HG02623 (cell line): Measurements from ENCODE around the gene CANT1.

ENCODE experiments used
- ATAC-seq: cut with Tn5 transposase; IDR thresholded peaks from one replicate; pipeline ENCODE4 v1.9.1; 2021; ENCODE audit warnings: moderate library complexity; ENCODE audit not compliant: unreplicated experiment

Gene CANT1

GRCh38 chr17:78997231-78997741, 12.3 kb downstream of the CANT1 start:
- no peak for ATAC-seq

DNA sequence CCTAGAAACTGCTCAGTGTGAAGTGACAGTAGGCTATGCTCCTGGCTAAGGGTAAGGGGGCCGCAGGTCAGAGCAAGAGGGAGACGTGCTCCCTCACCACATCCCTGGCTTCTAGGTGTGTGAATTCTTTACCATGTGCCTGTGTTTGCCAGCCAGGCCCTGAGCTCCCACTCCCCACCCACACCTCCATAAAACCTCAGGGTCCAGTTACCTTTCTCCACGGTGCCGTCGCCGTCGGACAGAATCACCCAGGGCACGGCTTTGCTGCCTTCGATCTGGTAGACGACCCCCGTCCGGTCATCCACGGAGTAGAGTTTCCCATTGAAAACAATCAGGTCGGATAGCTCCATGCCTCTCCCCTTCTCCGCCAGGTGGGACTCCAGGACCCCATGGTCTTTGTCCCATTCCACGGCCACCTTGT, 12.8 kb downstream of the CANT1 start:
- no peak for ATAC-seq

DNA sequence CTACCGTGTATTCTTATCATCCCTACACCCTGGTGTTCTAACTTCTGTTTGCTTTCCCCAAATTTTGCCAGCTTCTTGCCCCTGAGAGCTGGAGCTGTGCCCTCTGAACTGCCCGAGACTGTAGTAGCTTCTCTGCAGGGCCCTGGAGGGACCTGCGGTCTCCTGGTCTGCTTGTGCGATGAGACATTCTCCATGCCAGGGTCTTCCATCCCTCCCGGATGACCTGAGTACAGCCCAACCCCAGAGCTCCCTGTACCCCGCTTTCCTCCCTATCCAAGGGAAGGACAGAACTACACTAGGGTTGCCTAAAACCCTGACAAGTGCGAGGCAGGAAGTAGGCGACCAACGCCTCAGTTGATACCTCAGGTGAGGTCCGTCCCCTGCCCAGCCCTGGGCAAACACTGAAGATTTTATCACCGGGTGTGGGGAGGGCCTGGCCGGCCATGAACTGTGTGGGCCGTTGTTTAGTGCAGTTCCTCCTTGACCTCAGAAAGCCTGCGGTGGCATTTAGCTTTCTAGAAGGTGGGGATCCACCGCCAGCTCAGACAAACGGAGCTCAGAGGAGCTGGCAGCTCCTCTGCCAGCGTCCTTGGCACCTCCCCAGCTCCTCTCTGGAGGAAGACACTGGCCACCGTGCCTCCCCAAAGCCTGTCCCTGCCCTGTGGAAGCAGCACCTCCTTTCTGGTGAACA, 13.7 kb downstream of the CANT1 start:
- no peak for ATAC-seq

DNA sequence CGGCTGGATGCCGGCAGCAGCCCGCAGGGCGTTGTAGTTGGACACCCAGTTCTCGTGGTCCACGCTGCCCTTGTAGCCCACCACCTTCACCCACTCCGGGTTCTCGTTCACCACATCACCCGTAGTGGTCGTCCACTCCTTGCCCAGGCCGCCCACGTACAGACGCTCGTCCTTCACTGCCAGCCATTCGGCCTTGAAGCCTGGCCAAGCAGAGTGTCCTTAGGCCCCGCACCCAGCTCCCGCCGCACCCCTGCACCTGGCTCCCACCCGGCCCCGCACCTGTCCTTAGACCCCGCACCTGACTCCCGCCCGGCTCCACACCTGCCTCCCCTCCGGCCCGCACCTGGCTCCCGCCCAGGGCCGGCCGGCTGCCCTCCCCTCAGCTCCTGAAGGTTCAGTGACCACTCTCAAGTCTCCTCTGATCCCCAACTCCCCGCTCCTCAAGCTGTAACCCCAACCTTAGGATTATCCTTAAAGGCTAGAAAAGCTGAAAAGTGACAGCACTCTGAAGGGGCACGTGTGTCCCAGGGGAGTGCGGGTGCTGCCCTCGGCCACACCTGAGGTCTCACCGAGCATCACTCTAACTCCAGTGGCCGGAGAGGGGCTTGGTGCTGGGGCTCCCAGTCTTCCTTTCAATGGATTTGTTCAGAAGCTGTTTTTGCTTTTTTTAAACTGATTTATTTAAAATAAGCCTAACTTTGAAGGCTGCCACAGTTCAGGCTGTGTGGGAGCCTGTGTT, 14.4 kb downstream of the CANT1 start:
- ATAC-seq: no peak

DNA sequence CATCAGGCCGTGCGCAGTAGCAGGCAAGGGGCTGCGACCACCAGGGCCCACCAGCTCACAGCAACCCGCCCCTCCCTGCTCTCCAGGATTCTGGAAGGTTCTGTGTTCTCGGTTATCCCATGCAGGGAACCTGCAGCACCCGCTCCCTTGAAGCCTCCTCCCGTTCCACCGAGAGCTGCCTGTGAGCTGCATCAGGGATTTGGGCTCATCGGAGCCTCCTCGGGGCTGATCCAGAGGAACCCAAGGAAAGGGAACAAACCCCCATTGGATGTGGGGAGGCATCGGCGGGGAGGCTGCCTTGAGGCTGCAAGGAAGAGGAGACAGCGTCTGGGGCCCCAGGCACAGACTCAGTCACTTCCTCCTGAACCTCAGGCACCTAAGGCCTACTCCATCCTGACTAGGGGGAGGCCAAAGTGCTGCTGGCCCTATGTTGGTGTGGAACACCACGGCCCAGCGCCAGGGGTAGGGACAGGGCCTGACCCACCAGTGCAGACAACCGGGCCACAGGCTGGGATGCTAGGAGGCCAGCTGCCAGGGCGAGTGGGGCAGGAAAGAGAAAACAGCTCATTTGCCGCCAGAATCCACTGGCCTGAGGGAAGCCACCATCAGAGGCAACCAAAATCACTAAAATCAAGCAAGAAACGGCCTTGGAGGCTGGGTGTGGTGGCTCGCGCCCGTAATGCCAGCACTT, 15.4 kb downstream of the CANT1 start:
- ATAC-seq: no peak

GRCh38 chr17:78993241-78993956, 16.2 kb downstream of the CANT1 start:
- ATAC-seq: no peak

DNA sequence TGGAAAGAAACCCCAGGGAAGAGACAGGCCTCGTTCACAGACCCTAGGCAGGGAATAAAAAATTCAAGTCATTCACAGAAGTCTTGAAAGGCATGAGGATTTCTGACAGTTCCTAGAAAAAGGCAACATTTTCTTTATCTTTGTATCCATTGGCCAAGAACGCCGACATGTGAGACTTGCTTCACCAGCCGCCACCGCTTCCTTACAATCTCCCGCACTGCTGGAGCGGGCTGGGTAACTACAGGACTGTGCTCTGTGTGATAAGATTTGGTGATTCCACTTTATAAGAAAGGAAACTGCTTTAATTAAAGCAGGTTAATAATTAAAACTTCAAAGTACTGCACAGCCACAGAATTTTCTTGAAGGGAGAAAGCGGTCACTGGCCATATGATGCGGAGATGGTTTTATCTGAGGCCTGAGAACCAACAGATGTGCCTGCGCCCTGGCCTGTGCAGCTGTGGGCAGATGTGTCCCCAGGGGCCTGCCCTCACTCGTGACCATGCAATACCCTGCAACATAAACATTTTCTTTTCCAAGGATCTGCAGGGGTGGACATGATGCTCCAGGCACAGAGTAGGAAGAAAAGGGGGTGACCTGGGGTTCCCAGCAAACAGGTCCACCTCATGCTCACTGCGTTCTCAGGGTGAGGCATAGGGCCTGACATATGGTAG, 16.9 kb downstream of the CANT1 start:
- no peak for ATAC-seq

DNA sequence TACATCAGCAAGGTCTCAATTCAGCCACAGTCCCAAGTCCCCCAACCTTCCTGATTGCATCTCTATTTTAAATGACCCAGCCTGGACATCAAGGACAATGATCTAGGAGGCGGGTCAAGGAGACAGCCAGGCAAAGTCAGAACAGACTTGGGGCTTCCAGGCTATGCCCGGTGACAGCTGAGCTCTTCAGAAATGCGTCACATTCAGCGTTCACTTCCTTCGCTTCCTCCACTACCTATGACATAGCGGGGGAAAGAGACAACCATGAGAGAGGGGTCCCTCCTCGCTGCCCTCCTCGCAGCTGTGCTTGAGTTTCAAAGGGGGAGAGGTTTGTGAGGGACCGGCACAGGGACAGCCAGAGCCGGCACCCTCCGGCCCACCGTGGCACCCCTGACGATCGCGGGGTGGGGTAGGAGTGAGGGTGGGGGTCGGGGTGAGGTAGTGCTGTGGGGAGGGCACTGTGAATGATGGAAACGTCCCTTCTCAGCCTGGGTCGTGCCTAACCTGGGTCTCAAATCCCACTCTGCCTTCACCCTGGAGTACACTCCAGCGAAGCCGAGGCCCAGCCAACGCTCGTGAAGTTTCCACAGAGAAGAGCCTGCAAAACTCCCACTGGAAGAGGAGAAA, 17.5 kb downstream of the CANT1 start:
- ATAC-seq: no peak

DNA sequence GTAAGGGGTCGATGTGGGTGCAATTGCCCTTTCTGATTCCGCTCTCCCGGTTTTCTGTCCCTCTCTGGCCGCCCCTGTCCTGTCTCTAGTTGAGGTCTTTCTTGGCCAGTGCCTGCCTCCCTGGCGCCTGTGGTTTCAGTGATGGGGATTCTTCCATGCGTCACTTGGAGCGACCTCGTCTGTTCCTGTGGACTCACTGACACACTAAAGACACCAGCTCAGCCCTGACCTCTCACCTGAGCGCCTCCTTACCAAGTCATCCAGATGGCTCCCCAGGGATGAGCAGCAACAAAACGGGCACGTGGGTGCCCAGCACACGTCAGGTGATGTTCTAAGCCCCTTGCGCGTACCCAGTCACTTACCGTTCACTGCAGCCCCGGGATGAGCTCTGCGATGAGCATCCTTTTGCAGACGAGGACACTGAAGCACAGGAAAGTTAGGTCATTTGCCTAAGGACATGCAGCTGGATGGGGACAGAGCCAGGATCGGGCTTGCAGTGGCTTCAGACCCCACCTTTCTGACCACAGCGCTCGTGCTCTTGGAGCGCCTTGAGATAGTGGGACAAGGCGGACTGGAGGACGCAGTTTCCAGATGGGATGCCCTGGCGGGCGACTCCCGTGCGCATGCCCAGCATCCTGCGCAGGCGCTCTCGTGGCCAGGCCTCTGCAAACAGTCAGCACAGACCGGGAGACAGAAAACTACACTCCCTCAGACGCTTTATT, 18.4 kb downstream of the CANT1 start:
- no peak for ATAC-seq

- ATAC-seq: no peak
Observed at GRCh38 chr17:78990349-78991016, 19.1 kb downstream of the CANT1 start.

- no peak for ATAC-seq
Observed at GRCh38 chr17:78988152-78988551, 21.4 kb downstream of the CANT1 start.

- no peak for ATAC-seq
Observed at GRCh38 chr17:78986649-78987328, 22.8 kb downstream of the CANT1 start.

DNA sequence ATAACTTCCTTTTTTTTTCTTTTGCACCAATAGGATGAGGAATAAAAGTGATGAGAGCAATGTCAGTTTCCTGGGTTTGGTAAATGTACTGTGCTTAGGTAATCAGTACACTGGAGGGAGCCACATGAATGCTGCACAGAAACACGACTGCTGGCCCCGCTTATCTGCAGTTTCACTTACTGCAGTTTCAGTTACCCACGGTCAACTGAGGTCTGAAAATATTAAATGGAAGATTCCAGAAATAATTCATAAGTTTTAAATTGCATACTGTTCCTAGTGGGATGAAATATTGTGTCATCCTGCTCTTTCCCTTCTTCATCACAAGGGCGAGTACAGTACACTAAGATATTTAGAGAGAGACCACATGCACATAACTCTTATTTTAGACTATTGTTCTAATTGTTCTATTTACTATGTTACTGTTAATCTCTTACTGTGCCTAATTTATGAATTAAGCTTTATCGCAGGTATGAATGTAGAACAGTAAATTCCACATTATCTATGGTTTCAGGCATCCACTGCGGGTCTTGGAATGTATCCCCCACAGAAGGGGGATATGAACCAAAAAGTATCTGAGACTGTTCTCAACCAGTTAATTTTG, 23.4 kb downstream of the CANT1 start:
- ATAC-seq: no peak

DNA sequence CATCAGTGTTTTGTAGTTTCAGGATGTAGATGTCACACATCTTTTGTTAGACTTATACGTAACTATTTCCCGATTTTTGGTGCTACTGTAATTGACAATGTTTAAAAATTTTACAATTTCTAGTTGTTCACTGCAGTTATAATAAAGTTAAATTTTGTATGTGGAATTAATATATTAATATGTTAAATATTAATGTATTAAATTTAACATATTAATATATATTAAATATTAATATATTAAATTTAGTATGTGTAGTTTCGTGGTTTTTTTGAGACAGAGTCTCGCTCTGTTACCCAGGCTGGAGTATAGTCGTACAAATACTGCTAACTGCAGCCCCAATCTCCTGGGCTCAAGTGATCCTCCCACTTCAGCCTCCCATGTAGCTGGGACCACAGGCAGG, 24.2 kb downstream of the CANT1 start:
- no peak for ATAC-seq

DNA sequence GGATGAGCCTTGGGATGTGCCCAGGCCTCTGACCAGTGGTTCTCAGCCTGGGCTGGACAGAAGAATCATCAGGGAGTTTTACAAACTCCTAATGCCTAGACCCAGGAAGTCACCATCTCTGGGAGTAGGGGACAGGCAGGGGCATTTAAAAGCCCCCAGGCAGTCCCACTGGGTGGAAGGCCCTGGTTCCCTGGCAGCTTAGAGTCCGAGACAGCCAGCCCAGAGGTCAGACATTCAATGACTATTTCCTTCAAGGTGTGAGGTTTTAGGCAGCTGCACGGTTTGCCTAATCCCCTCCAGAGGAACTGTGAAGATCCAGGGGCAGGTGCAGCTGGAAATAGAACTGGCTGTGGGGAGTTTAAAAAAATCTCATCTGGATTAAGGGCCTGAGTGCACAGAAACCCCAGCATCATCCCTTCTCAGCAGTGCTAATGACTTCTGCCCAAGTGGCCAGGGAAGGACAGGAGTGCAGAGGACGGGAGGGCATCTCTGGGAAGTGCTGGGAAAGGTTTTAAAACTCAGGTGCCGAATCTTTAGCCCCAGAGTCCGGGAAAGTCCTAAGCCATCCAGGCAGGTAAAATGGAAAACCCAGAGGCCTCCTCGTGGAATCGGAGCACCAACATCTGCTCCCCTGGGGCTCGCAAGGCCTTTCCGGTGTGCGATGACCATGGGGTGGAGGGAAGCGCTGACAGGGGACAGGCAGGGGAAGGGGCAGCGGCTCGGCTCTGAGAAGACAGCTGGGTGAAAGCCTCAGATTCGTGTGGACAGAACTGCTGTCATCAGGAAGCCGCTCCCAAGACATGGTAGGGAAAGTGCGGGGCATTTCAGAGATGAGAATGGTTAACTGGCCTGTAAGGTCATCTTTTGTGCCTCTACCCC, 28.3 kb downstream of the CANT1 start:
- no peak for ATAC-seq

DNA sequence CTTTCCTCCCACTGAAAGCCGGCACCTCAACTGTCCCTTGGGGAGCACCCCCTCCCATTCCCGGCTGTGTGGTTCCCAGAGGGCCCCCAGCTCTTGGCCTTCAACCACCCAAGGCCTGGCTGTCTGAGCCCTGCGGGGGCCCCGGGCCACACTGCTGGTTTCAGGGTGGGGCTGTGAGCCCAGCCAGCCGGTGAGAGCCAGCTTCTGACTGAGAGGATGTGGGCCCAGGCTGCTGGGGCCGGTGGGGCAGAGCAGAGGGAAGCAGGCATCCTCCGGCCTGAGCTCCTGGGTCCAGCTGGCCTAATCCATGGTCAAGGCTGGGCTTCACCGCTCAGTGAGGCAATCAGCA, 29.0 kb downstream of the CANT1 start:
- no peak for ATAC-seq
